ENCODE data around the gene TCP11L2.
"Not testable (repeated sequence)": the region's sequence is repeated elsewhere in the genome, so short reads cannot be mapped to it uniquely, and the experiment has no call there.

The TCP11L2 gene

GRCh38 chr12:106284358-106285105, 18.0 kb upstream of the TCP11L2 start:
- DNase-seq (ENCODE audit: low spot score): peak; percentile 86

DNA sequence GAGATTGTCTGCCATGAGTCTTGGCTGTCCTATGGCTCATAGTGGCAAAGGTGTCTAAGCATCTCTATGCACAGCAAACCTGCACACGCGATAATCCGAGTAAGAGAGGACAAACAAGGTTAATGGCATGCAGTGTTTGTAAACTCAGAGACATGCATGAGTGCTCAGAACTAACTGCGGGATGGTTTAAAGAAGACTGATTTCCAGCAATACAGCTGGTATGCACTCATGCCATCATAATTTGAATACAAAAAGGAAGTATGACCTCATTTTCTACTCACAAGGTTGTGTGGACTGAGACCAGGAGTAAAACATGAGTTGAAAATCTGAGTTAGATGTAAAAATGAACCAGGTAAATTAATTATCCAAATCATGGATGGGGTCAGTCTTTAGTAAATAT, 16.6 kb upstream of the TCP11L2 start:
- no peak for DNase-seq (ENCODE audit: low spot score)

DNA sequence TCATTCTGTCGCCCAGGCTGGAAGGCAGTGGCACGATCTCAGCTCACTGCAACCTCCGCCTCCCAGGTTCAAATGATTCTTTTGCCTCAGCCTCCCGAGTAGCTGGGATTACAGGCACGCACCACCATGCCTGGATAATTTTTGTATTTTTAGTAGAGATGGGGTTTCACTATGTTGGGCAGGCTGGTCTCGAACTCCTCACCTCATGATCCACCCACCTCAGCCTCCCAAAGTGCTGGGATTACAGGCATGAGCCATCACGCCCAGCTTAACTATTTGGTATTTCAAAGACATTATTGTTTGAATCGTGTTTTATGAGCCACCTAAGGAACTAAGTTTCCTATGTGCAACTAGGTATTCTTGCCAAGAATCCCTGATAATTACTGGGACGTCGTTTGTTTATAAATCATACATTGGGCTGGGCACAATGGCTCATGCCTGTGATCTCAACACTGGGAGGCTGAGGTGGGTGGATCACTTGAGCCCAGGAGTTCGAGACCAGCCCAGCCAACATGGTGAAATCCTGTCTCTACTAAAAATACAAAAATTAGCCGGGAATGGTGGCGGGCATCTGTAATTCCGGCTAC, 15.9 kb upstream of the TCP11L2 start:
- DNase-seq (ENCODE audit: low spot score): not testable (repeated sequence)

DNA sequence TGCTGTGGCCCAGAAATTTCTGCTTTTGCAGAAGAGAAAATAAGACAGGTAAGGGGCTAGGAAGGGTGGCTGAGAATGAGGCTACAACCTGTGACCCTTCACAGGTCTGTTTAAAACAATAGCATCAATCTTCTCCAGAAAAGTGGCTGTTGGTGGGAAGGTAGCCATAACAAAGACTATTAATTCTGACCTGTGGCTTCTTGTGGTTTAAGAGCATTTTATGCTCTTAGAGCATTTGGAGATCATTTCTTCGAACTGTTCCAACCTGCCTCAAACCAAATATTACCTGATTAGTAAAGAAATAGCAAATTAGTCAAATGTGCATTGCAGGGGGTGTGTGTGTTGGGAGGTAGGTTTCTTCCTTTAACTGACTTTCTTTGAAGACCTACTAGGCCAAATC, 15.2 kb upstream of the TCP11L2 start:
- no peak for DNase-seq (ENCODE audit: low spot score)

DNA sequence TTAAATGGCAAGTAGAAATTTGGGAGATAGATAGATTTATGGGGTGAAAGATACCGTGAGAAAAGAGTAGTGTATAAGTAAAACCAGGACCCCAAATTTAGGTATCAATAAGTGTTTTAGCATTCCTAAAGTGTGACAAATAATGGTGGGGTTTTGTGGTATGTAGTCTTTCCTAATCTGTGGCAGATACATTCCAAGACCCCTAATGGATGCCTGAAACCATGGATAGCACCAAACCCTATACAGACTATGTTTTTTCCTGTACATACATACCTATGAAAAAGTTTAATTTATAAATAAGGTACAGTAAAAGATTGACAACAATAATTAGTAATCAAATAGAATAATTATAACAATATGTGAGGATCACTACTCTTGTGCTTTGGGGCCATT, 14.4 kb upstream of the TCP11L2 start:
- no peak for DNase-seq (ENCODE audit: low spot score)

GRCh38 chr12:106288494-106289195, 13.9 kb upstream of the TCP11L2 start:
- no peak for DNase-seq (ENCODE audit: low spot score)

- no peak for DNase-seq (ENCODE audit: low spot score)
Observed at GRCh38 chr12:106289196-106289681, 13.3 kb upstream of the TCP11L2 start.

DNA sequence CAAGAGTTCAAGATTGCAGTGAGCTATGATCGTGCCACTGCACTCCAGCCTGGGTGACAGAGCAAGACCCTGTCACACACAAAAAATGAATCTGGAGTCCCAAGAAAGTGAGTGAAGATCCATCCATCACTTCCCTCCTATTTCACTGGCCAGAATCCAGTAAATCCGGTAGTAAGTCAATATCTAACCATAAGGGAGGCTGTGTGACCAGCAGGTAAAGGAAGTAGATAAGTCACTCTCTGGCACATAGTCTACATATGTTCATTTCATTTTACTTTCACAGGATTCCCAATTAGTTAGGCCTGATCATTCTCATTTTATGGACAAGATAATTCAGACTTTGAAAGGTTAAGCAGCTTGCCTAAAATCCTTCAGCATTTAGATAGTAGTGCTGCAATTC, 11.9 kb upstream of the TCP11L2 start:
- no peak for DNase-seq (ENCODE audit: low spot score)

DNA sequence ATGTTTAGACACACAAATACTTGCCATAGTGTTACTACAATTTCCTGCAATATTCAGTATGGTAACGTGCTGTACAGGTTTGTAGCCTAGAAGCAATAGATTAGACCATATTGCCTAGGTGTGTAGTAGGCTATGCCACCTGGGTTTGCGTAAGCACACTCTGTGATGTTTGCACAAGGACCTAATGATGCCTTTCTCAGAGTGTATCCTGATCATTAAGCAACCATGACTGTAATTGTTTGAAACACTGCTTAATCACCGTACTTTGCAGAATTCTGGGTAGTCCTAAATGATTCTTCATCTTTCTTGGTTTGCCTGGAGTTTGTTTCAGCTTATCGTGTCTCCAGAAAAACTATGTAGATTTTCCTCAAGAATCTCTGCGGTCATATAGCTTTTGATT, 11.2 kb upstream of the TCP11L2 start:
- no peak for DNase-seq (ENCODE audit: low spot score)

- DNase-seq (ENCODE audit: low spot score): no peak
Observed at GRCh38 chr12:106292339-106292738, 10.2 kb upstream of the TCP11L2 start.

GRCh38 chr12:106296179-106296877, 6.2 kb upstream of the TCP11L2 start:
- DNase-seq (ENCODE audit: low spot score): no peak

DNA sequence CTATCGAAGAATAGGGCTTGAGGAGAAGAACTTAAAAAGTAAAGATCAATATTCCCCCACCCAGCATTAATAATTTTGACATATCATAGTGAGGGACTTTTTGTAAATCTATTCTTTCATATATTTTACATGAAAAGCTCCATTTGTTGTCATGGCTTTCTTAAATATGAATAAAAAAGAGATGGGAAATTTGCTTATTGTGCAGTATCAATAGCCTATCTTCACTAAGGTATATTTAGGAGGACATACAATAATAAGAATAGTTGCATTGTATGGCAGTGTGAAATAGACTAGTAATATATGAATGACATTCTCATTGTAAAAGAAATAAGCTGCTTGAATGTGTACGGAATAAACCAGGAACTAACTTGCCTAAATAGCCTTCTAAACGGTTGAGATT, 5.5 kb upstream of the TCP11L2 start:
- no peak for DNase-seq (ENCODE audit: low spot score)

DNA sequence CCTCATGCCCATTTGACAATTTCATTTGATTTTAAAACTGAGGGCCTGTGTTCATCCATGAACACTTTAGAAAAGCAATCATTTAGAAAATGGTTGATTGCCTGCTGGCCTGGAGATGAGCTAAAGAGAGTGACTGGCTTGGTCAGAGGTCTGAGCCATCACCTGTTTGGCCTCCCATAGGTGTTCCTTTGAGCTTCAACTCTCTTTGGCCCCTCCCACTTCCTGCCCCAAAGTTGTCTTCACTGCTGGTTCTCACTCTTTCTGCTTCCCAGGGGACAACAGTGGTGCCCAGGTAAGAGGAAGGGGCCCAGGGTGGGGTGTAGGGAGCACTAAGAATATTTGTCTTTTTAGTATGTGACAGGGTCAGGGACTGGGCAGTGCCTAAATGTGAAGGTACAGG, 4.9 kb upstream of the TCP11L2 start:
- DNase-seq (ENCODE audit: low spot score): no peak

DNA sequence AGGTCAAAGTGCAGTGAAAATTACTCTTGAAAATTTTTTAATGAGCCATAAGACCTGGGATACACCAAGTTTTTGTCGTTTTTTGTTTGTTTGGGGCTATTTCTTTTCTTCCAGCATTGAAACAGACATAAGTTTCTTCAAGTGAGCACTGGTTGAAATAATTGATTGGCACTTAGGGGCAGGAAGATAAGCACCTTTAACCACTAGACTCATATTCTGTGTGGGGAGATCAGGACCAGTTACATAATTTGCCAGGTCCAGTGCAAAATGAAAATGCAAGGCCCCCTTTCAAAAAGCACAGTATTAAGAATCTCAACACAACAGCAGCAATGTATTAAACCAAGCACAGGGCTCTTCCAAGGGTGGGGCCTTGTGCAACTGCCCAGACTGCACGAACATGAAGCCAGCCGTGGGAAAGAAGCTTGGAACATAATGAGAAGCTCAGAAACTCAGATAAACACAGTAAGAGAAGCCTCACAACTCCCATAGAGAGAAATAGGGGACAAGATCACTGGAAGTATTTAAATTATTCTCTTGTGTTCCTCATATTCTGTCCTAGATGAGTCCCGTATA, 3.2 kb upstream of the TCP11L2 start:
- DNase-seq (ENCODE audit: low spot score): no peak

DNA sequence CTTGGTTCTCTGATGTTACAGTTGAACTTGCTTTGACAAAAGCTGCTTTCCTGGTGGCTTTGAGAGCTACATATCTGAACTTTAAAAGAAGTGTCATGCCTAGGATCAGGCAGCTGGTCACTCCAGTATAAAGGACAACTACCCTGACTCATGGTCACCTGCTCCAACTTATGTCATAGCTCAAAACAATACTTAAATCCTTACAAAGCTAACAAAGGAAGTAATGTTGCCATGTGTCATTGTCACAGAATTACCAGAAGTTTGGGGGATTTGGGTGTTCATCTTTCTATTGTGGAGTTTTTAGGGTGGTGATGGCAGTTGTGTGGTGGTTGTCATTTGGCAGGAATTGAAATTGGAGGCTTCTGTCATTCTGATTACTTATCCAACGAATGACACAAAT, 1.8 kb upstream of the TCP11L2 start:
- no peak for DNase-seq (ENCODE audit: low spot score)

GRCh38 chr12:106301241-106301610, 1.3 kb upstream of the TCP11L2 start:
- no peak for DNase-seq (ENCODE audit: low spot score)

- DNase-seq (ENCODE audit: low spot score): peak; percentile 52
Observed at GRCh38 chr12:106301611-106302321, 767 bp upstream of the TCP11L2 start.

DNA sequence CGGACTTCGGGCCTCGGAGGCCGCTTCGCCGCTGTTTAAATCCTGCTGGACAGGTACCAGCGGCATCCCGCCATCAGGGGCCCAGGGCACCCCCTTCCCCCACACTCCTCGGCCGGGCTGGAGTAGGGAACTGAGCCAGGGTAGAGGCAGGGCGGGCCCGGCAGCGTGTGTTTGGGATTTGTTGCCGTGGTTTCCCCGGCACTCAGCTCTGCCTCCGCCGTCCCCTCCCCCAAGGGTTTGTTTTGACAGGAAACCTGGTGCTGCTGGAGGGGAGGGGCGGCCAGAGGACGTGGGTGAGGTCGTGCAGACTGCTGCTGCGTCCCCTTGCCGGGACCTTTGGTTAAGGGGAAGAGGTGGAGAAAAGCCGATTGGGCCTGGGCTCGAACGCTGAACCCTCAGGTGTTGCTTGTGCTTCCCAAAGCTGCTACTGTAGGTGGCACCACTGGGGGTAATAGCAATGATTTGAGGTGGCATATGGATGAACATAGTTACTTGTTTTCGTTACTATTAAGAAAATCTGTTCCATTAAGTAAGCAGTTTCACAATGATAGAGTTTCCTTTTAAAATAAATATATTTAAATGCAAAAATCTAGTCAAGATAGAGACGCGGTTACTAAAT, 778 bp downstream of the TCP11L2 start:
- DNase-seq (ENCODE audit: low spot score): peak; percentile 55

DNA sequence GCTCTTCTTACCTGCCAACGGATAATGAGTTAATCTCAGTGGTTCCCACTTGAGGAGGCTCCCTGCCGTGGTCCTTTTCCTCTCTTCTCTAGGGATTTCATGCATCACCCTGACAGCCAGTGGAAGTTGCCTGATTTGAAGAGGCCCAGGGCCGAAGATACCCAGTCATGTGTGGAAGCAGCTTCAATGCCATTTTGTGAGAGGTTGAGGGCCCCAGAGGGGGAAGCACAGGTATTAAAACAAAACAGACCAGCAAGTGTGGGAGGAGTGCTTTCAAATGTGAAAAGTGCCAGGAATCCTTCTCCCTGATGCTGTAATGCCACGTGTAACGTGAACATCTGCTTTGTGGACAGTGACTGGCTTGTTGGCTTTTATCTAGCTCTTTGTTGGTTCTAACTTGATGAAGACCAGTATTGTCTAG, 1.5 kb downstream of the TCP11L2 start:
- no peak for DNase-seq (ENCODE audit: low spot score)

GRCh38 chr12:106304797-106305196, 2.3 kb downstream of the TCP11L2 start:
- no peak for DNase-seq (ENCODE audit: low spot score)

- DNase-seq (ENCODE audit: low spot score): no peak
Observed at GRCh38 chr12:106305376-106305775, 2.8 kb downstream of the TCP11L2 start.
